ENCODE results near the gene TP53I11. TPM values are rescaled to one million over a fixed set of nuclear protein-coding genes. Genes with fewer than 3 reads are reported as not detected.

The TP53I11 gene
- total and polyA plus RNA-seq, 2 experiments from 2014 or later = 112 to 155 TPM

GRCh38 chr11:44923806-44924205 lies 26.9 kb downstream of the TP53I11 start:
- Histone ChIP-seq H3K4me3 (no peak overlapping the region), H3K9me3 (ENCODE audit: low read depth) (no peaks in the 10 kb centered on the region), H3K27me3 (no peaks in the 10 kb centered on the region), H3K4me1 (ENCODE audit: low read depth) (no peaks in the 10 kb centered on the region), H3K36me3 (peaks cover 9% of the 10 kb centered on the region), H3K27ac (no peak overlapping the region)
- no peak for TF ChIP-seq CTCF (IDR thresholded peaks at IDR 0.05; ENCODE audit: low read depth, low read length)
- no peak for DNase-seq (ENCODE audit: low read depth in 1 of 2, low spot score in 1 of 2)

GRCh38 chr11:44923115-44923514 lies 27.6 kb downstream of the TP53I11 start:
- Histone ChIP-seq H3K4me3 (no peak overlapping the region), H3K36me3 (peaks cover 9% of the 10 kb centered on the region), H3K27me3 (no peaks in the 10 kb centered on the region)

GRCh38 chr11:44920451-44920850 lies 30.2 kb downstream of the TP53I11 start:
- no peak for TF ChIP-seq CTCF (IDR thresholded peaks at IDR 0.05; ENCODE audit: low read depth, low read length)
- DNase-seq (ENCODE audit: low read depth in 1 of 2, low spot score in 1 of 2) = no peak

More at GRCh38 chr11:44923115-44923514, 27.6 kb downstream of the TP53I11 start:
- H3K9me3 ChIP-seq (ENCODE audit: low read depth) = no peaks in the 10 kb centered on the region
- H3K4me1 ChIP-seq (ENCODE audit: low read depth) = no peaks in the 10 kb centered on the region
- H3K27ac ChIP-seq = no peak overlapping the region
- TF ChIP-seq CTCF (IDR thresholded peaks at IDR 0.05; ENCODE audit: low read depth, low read length) = no peak
- DNase-seq (ENCODE audit: low read depth in 1 of 2, low spot score in 1 of 2) = no peak

GRCh38 chr11:44917741-44918140 lies 32.9 kb downstream of the TP53I11 start:
- Histone ChIP-seq H3K27ac (no peak overlapping the region), H3K9me3 (ENCODE audit: low read depth) (no peaks in the 10 kb centered on the region), H3K4me1 (ENCODE audit: low read depth) (no peaks in the 10 kb centered on the region), H3K36me3 (peaks cover 9% of the 10 kb centered on the region), H3K4me3 (no peak overlapping the region), H3K27me3 (no peaks in the 10 kb centered on the region)
- DNase-seq (ENCODE audit: low read depth in 1 of 2, low spot score in 1 of 2) = no peak
- TF ChIP-seq CTCF (IDR thresholded peaks at IDR 0.05; ENCODE audit: low read depth, low read length) = no peak

More at GRCh38 chr11:44920451-44920850, 30.2 kb downstream of the TP53I11 start:
- Histone ChIP-seq H3K27ac (no peak overlapping the region), H3K9me3 (ENCODE audit: low read depth) (no peaks in the 10 kb centered on the region), H3K27me3 (no peaks in the 10 kb centered on the region), H3K4me3 (no peak overlapping the region), H3K4me1 (ENCODE audit: low read depth) (no peaks in the 10 kb centered on the region), H3K36me3 (peaks cover 9% of the 10 kb centered on the region)

- no peaks in the 10 kb centered on the region for H3K27me3 ChIP-seq
- peaks cover 4% of the 10 kb centered on the region for H3K4me1 ChIP-seq (ENCODE audit: low read depth)
- no peaks in the 10 kb centered on the region for H3K9me3 ChIP-seq (ENCODE audit: low read depth)
Measured at GRCh38 chr11:44916801-44917385, 33.8 kb downstream of the TP53I11 start.

More at GRCh38 chr11:44916801-44917385, 33.8 kb downstream of the TP53I11 start:
- Histone ChIP-seq H3K4me3 (no peak overlapping the region), H3K27ac (no peak overlapping the region), H3K36me3 (peaks cover 9% of the 10 kb centered on the region)
- no peak for DNase-seq (ENCODE audit: low read depth in 1 of 2, low spot score in 1 of 2)
- no peak for TF ChIP-seq CTCF (IDR thresholded peaks at IDR 0.05; ENCODE audit: low read depth, low read length)
